Subcutaneous adipose tissue (tissue), 4 donors: ENCODE measurements around the gene ADGRG2. TPM values are rescaled to one million over a fixed set of nuclear protein-coding genes. Genes with fewer than 3 reads are reported as not detected.

Experiments
- total RNA-seq, 4 donors: library from RNA; depleted of rRNA; stranded (reverse); fragments of >200 nt; gene quantifications; one replicate each; pipeline ENCODE4 v1.1.0, GENCODE V29; 2016
- TF ChIP-seq, protein P1 (sequence below): fragments of 450-650 bp; IDR thresholded peaks from one replicate; pipeline ENCODE4 v1.5.1; 2016; ENCODE audit warnings: low read depth, mild to moderate bottlenecking, control low read depth, antibody characterized with exemption, moderate library complexity

Gene ADGRG2
- total RNA-seq, 4 donors from 2014 or later, result 1.1 to 6.8 (median 3.8) TPM

GRCh38 chrX:19063030-19063429 is 59.2 kb downstream of the ADGRG2 start:
- TF ChIP-seq, protein P1, sequence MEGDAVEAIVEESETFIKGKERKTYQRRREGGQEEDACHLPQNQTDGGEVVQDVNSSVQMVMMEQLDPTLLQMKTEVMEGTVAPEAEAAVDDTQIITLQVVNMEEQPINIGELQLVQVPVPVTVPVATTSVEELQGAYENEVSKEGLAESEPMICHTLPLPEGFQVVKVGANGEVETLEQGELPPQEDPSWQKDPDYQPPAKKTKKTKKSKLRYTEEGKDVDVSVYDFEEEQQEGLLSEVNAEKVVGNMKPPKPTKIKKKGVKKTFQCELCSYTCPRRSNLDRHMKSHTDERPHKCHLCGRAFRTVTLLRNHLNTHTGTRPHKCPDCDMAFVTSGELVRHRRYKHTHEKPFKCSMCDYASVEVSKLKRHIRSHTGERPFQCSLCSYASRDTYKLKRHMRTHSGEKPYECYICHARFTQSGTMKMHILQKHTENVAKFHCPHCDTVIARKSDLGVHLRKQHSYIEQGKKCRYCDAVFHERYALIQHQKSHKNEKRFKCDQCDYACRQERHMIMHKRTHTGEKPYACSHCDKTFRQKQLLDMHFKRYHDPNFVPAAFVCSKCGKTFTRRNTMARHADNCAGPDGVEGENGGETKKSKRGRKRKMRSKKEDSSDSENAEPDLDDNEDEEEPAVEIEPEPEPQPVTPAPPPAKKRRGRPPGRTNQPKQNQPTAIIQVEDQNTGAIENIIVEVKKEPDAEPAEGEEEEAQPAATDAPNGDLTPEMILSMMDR, result no peak

- TF ChIP-seq, protein P1, result no peak
Observed at GRCh38 chrX:19059067-19059466, 63.2 kb downstream of the ADGRG2 start.

- TF ChIP-seq, protein P1, result no peak
Observed at GRCh38 chrX:19057856-19058255, 64.4 kb downstream of the ADGRG2 start.

- TF ChIP-seq, protein P1, result no peak
Observed at GRCh38 chrX:19049110-19049509, 73.2 kb downstream of the ADGRG2 start.

DNA sequence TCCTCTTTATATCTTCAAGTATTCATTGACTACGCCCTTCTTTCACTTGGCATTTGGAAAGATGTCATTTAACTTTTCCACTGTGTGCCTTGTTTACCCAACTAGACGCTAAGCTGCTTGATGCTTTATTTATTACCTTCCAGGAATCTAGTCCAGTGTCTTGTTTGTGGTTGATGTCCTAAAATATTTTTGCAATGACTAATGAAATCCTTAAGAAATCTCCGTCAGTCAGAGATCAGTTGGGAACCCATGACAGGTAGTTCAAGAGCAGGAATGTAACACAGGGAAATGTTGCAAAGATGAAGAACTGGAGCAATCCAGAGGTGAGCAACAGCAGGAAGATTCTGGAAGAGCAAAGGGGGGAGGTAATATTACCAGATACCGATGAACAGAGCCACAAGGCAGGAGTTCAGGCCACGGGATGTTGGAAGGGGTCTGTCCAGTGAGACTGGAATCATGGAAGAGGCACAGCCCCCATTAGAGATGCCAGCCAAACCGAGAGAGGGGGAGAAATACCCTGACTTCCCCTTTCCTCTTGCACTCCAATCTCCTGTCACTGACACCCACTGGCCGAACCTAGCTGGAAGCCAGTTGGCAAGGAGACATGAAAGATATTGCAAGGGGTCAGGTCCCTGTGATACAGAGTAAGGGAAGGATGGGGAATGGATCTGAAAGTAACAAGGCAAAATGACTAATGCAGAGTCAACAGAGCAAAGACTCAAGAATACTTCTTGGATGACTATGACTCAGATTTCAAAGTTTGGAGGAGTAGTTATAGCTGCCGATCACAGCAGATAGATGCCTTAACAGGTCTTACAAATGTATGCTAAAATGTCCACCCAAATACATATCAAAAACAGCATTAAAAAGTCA is 75.7 kb downstream of the ADGRG2 start:
- TF ChIP-seq, protein P1, result no peak

DNA sequence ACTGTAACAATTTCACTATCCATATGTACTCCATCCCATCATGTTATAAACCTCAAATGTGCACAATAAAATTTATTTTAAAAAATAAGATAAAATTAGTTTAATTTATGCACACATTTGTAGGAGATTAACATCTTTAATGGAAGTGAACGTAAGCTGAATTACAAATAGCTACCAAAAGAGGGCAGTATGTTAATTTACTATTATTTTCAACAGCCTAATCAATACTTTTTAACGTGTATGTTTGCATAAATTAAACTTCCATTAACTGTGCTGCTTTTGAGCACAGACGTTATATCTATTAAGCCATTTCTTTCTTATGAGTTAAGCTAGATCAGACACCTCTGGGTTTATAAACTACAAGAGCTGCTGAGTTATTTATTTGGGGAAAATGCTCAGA is 81.9 kb downstream of the ADGRG2 start:
- TF ChIP-seq, protein P1, result no peak

DNA sequence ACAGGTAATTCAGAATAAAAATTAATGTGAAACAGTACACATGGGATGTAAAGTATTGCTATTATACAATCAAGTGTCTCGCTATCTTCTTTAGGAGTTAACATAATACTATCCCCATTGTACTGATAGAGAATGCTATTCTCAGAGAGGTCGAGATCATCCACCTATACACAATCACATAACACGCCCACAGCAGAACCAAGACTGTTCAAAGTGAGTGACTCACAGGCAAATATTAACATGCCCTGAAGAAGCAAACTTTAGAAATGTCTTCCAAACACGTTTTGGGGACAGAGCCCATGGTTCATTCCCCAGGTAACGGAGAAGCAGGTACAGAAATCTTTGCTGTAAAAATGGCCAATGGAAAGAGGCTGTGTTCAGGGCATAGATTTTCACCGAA is 88.2 kb downstream of the ADGRG2 start:
- TF ChIP-seq, protein P1, result no peak
